GM18505 (cell line): ENCODE measurements around the gene EBP.
"Not testable (repeated sequence)": the region's sequence is repeated elsewhere in the genome, so short reads cannot be mapped to it uniquely, and the experiment has no call there.

ENCODE experiments used
- ATAC-seq: cut with Tn5 transposase; IDR thresholded peaks from one replicate; pipeline ENCODE4 v1.9.1; 2021; ENCODE audit not compliant: unreplicated experiment
- POLR2A ChIP-seq: IDR thresholded peaks from 4 replicates; pipeline ENCODE4 v1.6.1; 2011; ENCODE audit warnings: borderline replicate concordance; ENCODE audit not compliant: insufficient read depth, insufficient read length; ENCODE audit errors: extremely low read depth

Gene EBP

GRCh38 chrX:48520976-48521352 lies 644 bp upstream of the EBP start:
- ATAC-seq = no peak
- TF ChIP-seq POLR2A = no peak

GRCh38 chrX:48522291-48522690 lies 683 bp downstream of the EBP start:
- TF ChIP-seq POLR2A = no peak
- ATAC-seq = no peak

- TF ChIP-seq POLR2A = no peak
- ATAC-seq = no peak
Measured at GRCh38 chrX:48523682-48524081, 2.1 kb downstream of the EBP start.

- not testable (repeated sequence) for ATAC-seq
Measured at GRCh38 chrX:48525853-48526252, 4.2 kb downstream of the EBP start.

- no peak for TF ChIP-seq POLR2A
- ATAC-seq = no peak
Measured at GRCh38 chrX:48530736-48531135, 9.1 kb downstream of the EBP start.

- ATAC-seq = no peak
- no peak for TF ChIP-seq POLR2A
Measured at GRCh38 chrX:48531358-48531959, 9.9 kb downstream of the EBP start.

- no peak for ATAC-seq
Measured at GRCh38 chrX:48532161-48532560, 10.6 kb downstream of the EBP start.

GRCh38 chrX:48533165-48533564 lies 11.6 kb downstream of the EBP start:
- no peak for TF ChIP-seq POLR2A
- no peak for ATAC-seq

More at GRCh38 chrX:48532161-48532560, 10.6 kb downstream of the EBP start:
- no peak for TF ChIP-seq POLR2A

- no peak for TF ChIP-seq POLR2A
- ATAC-seq = no peak
Measured at GRCh38 chrX:48538641-48539344, 17.2 kb downstream of the EBP start.

- peak; percentile 49 for TF ChIP-seq POLR2A
- ATAC-seq = peak; percentile 67
Measured at GRCh38 chrX:48539345-48540027, 17.9 kb downstream of the EBP start, which contains the start of gene TBC1D25. TSS of gene TBC1D25 (plus strand) at chrX:48539714. CDS start at chrX:48539798, 84 bp downstream.

GRCh38 chrX:48540028-48540375 lies 18.4 kb downstream of the EBP start:
- TF ChIP-seq POLR2A = no peak
- peak; percentile 35 for ATAC-seq

- no peak for ATAC-seq
- no peak for TF ChIP-seq POLR2A
Measured at GRCh38 chrX:48540480-48540879, 18.9 kb downstream of the EBP start.

GRCh38 chrX:48541140-48541814 lies 19.7 kb downstream of the EBP start:
- TF ChIP-seq POLR2A = no peak
- no peak for ATAC-seq

GRCh38 chrX:48548871-48549270 lies 27.3 kb downstream of the EBP start:
- no peak for TF ChIP-seq POLR2A
- no peak for ATAC-seq

GRCh38 chrX:48555731-48556325 lies 34.2 kb downstream of the EBP start:
- ATAC-seq = not testable (repeated sequence)
